ENCODE data around the gene EVL.
A peak's percentile ranks its signal among the peaks of the same experiment; 100 is the strongest.
"Not testable (repeated sequence)": the region's sequence is repeated elsewhere in the genome, so short reads cannot be mapped to it uniquely, and the experiment has no call there.

Gene EVL

DNA sequence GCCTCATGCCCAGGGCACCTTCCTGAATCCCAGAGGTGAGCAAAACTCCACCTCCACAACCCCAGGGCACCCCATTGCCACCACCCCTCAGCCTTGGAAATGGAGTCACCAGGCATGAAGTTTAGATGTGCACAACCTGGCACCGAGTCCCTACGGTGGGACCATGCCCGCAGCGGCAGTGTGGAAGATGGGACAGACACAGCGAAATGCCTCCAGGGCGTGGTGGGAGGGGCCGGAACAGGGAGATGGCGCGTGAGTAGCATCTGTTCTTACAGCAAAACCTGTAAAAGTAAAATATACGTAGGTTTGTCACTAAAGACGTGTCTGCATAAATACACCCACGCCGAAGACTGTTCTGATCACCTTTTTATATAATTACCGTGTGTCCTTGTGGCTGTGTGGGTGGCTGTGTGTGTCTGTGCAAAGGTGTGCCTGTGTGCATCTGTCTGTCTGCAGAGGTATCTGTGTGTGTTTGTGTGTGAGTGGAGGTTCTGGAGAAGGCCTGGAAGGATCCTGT lies 111.6 kb downstream of the EVL start:
- no peak for DNase-seq

DNA sequence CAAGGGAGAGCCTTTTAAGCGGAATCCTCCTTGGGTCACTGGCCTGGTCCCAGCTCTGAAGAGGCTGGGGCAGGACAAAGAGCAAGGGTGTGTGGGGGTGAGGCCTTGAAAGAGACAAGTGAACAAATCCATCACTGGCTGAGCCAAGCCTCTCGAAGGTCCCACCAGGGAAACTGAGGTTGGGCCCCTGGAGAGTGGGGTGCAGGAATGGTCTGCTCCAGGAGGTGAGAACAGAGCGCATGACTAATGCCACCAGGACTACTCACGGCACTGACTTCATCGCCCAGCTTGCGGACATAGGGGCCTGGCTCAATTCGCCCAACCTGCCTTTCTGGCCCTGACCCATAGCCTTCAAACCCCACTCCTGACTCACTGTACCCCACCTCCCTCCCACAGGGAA lies 113.5 kb downstream of the EVL start:
- DNase-seq: no peak

DNA sequence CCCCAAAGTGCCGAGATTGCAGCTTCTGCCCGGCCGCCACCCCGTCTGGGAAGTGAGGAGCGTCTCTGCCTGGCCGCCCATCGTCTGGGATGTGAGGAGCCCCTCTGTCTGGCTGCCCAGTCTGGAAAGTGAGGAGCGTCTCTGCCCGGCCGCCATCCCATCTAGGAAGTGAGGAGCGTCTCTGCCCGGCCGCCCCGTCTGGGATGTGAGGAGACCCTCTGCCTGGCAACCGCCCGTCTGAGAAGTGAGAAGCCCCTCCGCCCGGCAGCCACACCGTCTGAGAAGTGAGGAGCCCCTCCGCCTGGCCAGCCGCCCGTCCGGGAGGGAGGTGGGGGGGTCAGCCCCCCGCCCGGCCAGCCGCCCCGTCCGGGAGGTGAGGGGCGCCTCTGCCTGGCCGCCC lies 115.4 kb downstream of the EVL start:
- DNase-seq: not testable (repeated sequence)

DNA sequence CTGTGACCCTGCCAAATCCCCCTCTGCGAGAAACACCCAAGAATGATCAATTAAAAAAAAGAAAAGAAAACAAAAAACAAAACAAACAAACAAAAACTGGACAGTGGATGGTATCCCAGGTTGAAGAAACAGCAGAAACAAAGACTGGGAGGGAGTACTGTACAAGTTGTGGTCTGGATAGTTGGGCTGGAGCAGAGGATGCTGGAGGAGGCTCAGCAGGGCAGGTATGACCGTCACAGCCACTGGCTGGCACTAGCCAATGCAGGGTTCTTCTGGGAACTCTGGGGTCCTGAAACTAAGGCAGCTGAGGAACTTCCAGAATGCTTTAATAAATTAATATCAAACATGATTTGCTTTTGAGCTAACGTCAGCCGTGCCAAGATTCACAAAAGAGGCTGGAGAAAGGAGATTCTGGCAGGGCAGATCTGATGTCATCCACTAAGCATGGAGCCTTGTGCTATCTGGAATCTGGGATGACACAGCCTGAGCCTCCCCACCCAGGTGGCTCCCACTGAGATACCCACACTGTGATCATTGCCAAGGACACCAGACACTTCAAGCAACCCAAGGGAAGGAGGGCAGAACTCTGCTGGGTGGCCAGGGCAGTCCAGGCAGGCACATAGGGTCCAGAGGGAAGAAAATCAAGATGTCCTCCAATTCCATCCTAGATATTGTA lies 116.8 kb downstream of the EVL start:
- peak; percentile 16 for DNase-seq

DNA sequence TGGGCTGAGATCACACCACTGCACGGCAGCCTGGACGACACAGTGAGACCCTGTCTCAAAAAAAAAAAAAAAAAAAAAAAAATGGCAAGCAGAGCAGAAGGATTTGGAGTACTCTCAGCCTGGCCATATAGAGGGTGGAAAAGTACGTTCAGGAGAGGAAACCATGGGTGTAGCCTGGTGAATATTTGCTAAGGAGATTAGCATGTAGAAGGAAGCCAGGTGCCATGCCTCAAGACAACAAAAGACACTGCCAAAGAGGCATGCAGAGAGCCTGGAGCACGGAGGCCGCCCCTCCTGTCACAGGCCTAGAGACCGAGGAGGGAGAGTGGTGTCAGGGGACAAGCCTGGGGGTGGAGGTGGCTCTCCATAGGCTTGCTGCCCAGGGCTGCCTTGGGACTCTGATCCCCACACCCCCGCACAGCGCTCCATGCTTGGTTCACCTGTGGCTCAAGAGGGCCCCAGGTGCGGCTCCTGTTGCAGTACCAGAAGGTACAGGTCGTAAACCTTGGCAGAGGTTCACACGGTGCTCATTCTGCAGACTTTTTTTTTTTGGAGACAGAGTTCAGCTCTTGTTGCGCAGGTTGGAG lies 122.1 kb downstream of the EVL start:
- no peak for DNase-seq

DNA sequence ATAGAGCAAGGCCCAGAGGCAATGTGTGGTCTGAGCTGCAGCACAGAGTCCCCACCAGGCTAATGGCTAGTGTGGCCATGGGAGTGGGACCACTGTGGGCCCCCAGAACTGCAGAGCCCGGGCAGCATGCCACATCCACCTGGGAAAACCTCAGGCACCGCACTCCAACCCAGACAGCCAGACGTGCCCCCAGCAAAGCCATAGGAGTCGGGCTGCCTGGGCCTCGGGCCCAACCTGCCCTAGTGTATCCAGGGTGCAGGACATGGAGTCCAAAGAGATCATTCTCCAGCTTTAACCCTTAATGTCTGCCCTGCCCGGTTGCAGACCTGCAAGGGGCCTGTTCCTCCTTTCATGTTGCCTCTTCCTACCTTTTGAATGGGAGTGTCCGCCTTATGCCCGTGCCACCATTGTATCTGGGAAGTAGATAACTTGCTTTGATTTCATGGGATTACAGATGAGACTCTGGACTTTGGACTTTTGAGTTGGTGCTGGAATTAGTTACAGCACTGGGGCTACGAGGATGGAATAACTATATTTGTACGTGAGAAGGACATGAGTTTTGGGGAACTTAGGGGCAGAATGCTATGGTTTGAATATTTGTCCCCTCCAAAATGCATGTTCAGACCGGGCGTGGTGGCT lies 123.3 kb downstream of the EVL start:
- no peak for DNase-seq

DNA sequence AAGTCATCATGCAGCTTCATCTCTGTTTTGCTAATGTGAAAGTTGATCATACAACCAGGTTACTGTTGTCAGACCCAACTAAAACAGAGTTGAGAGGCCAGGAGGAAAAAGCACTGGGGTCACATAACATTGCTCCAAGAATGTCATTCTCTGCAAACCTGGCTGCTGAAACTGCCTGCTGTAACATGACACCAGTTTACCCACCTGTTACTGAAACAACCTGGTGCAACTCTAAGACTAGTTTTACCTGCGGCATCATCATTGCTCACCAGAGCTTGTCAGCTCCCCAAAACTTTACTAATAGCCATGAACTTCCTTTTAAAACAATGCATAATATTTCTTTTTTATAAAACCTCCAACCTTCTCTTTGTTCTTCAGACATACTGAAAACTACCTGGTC lies 124.9 kb downstream of the EVL start:
- no peak for DNase-seq

DNA sequence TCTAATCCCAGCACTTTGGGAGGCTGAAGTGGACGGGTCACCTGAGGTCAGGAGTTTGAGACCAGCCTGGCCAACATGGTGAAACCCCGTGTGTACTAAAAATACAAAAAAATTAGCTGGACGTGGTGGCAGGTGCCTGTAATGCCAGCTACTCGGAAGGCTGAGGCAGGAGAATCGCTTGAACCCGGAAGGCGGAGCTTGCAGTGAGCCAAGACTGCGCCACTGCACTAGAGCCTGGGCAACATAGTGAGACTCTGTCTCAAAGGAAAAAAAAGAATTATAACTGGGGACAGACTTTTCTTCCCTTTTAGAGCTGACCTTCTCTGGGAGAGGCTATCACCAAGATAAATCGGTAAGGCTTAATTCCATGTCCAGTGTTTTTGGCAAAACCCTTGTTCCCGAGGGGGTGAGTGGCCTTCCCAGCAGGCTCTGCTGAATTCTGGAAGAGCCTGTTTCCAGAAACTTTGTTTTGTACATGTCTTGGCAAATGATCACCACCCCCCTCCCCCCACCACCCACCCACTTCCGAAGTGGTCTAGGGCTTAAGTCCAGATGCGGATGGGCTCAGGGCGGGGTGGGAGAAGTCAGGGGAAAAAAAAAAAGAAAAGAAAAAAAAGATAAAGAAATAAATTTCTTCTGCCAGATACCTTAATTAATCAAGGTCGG lies 126.5 kb downstream of the EVL start:
- DNase-seq: no peak

DNA sequence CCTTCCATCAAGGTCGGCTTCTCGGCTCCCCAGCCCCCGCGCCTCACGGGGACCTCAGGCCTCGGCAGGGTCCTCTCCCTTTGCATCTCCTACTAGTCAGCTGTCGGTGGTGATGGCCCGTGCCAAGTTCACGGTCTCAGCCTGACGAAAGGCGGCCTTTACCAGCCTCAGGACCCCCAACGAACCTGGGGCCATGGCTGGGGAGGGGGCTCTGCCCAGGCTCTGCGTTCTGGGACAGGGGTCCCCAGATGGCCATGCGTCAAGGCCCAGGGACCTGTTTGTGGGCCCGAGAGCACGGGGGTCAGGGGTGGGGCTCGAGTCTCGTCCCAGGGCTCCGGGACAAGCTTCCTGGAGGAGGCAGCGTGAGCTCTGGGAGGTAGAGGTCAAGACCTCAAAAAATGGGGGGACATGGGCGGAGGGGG lies 127.0 kb downstream of the EVL start:
- no peak for DNase-seq

DNA sequence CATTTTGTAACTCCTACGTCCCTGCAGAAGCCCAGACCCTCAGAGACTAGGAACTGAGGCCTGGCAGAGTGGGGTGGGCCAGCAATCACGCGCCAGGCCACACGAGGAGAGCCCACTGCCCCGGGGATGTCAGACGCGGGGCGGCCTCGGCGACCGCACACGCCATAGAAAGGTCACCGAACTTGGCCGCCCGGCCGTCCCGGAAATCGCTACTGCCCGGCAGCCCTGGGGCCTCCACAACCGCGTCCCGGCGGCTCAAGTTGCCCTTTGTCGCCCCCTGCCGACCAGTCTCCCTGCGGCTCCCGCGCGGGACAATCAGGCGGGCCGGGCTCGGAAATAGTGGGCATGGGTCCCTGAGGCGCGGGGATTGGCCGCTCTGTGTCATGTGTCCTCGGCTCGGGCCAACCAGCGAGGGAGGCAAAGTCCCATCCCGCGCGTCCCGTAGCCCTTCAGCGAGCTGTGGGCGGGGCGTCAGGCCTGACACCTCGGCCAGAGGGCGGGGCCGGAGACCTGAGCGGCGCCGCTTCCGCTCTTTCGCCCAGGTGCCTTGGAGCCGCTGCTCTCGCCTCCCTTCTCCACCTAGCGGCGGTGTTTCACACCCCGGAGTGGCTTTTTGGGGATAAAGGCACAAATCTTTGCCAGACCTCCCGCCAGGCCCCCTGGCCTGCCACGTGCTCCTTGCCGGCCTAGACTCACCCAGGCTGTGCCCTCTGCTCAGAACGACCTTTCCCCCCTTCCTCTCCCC lies 127.6 kb downstream of the EVL start:
- peak; percentile 98 for DNase-seq

Measured in fibroblast of upper back skin (primary cell).